Endothelial cell of umbilical vein (primary cell): ENCODE data around the gene SLC7A8. TPM values are rescaled to one million over a fixed set of nuclear protein-coding genes. Genes with fewer than 3 reads are reported as not detected.

ENCODE experiments used
- BruUV-seq: library from RNA; stranded (reverse); fragments of 400-500 nt; replicated peaks from 2 replicates; lab custom pipeline; 2021; lab: Mats Ljungman, UMichigan
- CTCF ChIA-PET: fragments of 300-600, 350-600 bp; sonication (Branson Sonifier 250); formaldehyde crosslinking; loops from one replicate; lab custom pipeline; 2021; ENCODE audit warnings: antibody characterized with exemption, inconsistent platforms; lab: Charles Lee
- POLR2A ChIA-PET: fragments of 300-600, 350-600 bp; sonication (Branson Sonifier 250); formaldehyde crosslinking; loops from one replicate; lab custom pipeline; 2021; ENCODE audit warnings: antibody characterized with exemption, inconsistent platforms; lab: Charles Lee
- DNase-seq: peaks from one replicate; pipeline ENCODE4 v3.0.0-alpha.2; 2011; ENCODE audit warnings: low read depth, low spot score
- FAIRE-seq: peaks from 2 replicates; lab custom pipeline; 2011; peaks lifted over from hg19 to GRCh38; lab: Jason Lieb, UNC
- H2AFZ ChIP-seq: 2 replicates; pipeline ENCODE4 v1.6.0; 2012; ENCODE audit warnings: low read depth, low read length, control low read depth, inconsistent platforms
- H3K27ac ChIP-seq: 2 replicates; pipeline ENCODE4 v1.5.1; 2011; ENCODE audit warnings: low read depth, mild to moderate bottlenecking, control low read depth, low read length, moderate library complexity; ENCODE audit not compliant: insufficient read depth
- H3K27me3 ChIP-seq, 2 experiments: 2 replicates each; pipeline versions ENCODE4 v1.6.0 to v1.6.1; 2011; ENCODE audit warnings: low read length in 2 of 2, mixed read lengths in 1 of 2; ENCODE audit not compliant: control insufficient read depth in 2 of 2, insufficient read depth in 2 of 2
- H3K36me3 ChIP-seq, 2 experiments: 2 replicates in 1 of 2; 3 replicates in 1 of 2; pipeline ENCODE4 v1.5.1; 2011; ENCODE audit warnings: low read length in 2 of 2, mild to moderate bottlenecking in 1 of 2, moderate library complexity in 1 of 2; ENCODE audit not compliant: control insufficient read depth in 2 of 2, insufficient read depth in 2 of 2; ENCODE audit errors: extremely low read depth in 1 of 2
- H3K4me1 ChIP-seq: 3 replicates; pipeline ENCODE4 v1.5.1; 2011; ENCODE audit warnings: mild to moderate bottlenecking, low read length; ENCODE audit not compliant: control insufficient read depth, insufficient read depth; ENCODE audit errors: extremely low read depth
- H3K4me2 ChIP-seq: 2 replicates; pipeline ENCODE4 v1.6.1; 2011; ENCODE audit warnings: low read length, control low read depth, mixed read lengths; ENCODE audit not compliant: insufficient read depth
- H3K4me3 ChIP-seq, 3 experiments: fragments of 200-600 bp in 1 of 3; sonication (generic), shearing (Covaris generic) in 1 of 3; replicated peaks in 1 of 3; 2 replicates each; pipeline ENCODE4 v1.5.1; 2011 to 2016; ENCODE audit warnings: control low read depth in 3 of 3, low read length in 3 of 3, mild to moderate bottlenecking in 2 of 3, inconsistent platforms in 1 of 3, low read depth in 1 of 3, moderate library complexity in 1 of 3; ENCODE audit not compliant: insufficient read depth in 1 of 3
- H3K79me2 ChIP-seq: 2 replicates; pipeline ENCODE4 v1.6.0; 2012; ENCODE audit warnings: low read length, inconsistent platforms; ENCODE audit not compliant: control insufficient read depth, insufficient read depth
- H3K9ac ChIP-seq: replicated peaks from 2 replicates; pipeline ENCODE3; 2011; ENCODE audit warnings: low read length, control low read depth; ENCODE audit not compliant: insufficient read depth; ENCODE audit errors: extremely low read depth
- H3K9me1 ChIP-seq: replicated peaks from 3 replicates; pipeline ENCODE4 v1.6.0; 2011; ENCODE audit warnings: mild to moderate bottlenecking, low read length; ENCODE audit not compliant: control insufficient read depth, insufficient read depth; ENCODE audit errors: extremely low read depth
- H3K9me3 ChIP-seq: replicated peaks from 2 replicates; pipeline ENCODE4 v1.5.1; 2012; ENCODE audit warnings: low read length, inconsistent platforms; ENCODE audit not compliant: control insufficient read depth, insufficient read depth
- H4K20me1 ChIP-seq: replicated peaks from 2 replicates; pipeline ENCODE3; 2011; ENCODE audit warnings: mild to moderate bottlenecking, low read length; ENCODE audit not compliant: control insufficient read depth, insufficient read depth; ENCODE audit errors: extremely low read depth
- EZH2 ChIP-seq: IDR thresholded peaks from 2 replicates; pipeline ENCODE4 v1.6.1; 2012; ENCODE audit warnings: borderline replicate concordance, low read depth, mild to moderate bottlenecking, moderate library complexity, low read length, inconsistent platforms; ENCODE audit not compliant: severe bottlenecking
- FOS ChIP-seq: IDR thresholded peaks from 2 replicates; pipeline ENCODE4 v1.6.1; 2011; ENCODE audit warnings: mild to moderate bottlenecking, low read length, moderate library complexity, borderline replicate concordance; ENCODE audit not compliant: insufficient read depth
- JUN ChIP-seq: IDR thresholded peaks from 2 replicates; pipeline ENCODE4 v1.6.1; 2011; ENCODE audit warnings: borderline replicate concordance, low read depth; ENCODE audit not compliant: insufficient read length, insufficient read depth
- MYC ChIP-seq: IDR thresholded peaks from one replicate; pipeline ENCODE4 v1.6.1; 2011; ENCODE audit warnings: mild to moderate bottlenecking, low read depth, low read length
- POLR2AphosphoS5 ChIP-seq: IDR thresholded peaks from 2 replicates; pipeline ENCODE4 v1.6.1; 2012; ENCODE audit warnings: low read depth, mild to moderate bottlenecking, control low read depth, low read length, moderate library complexity; ENCODE audit not compliant: insufficient read depth
- dilution Hi-C: fragments of 300-500 bp; cut with MboI; formaldehyde crosslinking; loops from one replicate; pipeline ENCODE4 v1.15.0; 2019; ENCODE audit warnings: low sequenced_read_pairs; ENCODE audit not compliant: extremely low pct_ligation_motif_present
- intact Hi-C: fragments of 100-400 bp; cut with micrococcal nuclease; formaldehyde crosslinking; loops from one replicate; pipeline ENCODE4 v1.10.0; 2022
- polyA plus RNA-seq, 4 experiments: library from polyadenylated mRNA; depleted of rRNA in 3 of 4; stranded (reverse) in 3 of 4; unstranded in 1 of 4; fragments of >200 nt; gene quantifications; 2 replicates each; pipeline versions ENCODE4 v1.2.1 to v1.2.3, GENCODE V29; 2011 to 2012; ENCODE audit warnings: missing spikeins in 1 of 4
- total RNA-seq: library from RNA; stranded (reverse); gene quantifications from 2 replicates; pipeline ENCODE4 v1.2.3, GENCODE V29; 2021
- TF ChIP-seq, protein P1 (sequence below): IDR thresholded peaks from 2 replicates; pipeline ENCODE4 v1.6.1; 2011; ENCODE audit not compliant: insufficient read depth, insufficient read length

SLC7A8 gene
- total and polyA plus RNA-seq, 2 donors (not counting 3 experiments of a cell fraction or from before 2014, with no cell fraction given), result 0.76 to 1.1 TPM

DNA sequence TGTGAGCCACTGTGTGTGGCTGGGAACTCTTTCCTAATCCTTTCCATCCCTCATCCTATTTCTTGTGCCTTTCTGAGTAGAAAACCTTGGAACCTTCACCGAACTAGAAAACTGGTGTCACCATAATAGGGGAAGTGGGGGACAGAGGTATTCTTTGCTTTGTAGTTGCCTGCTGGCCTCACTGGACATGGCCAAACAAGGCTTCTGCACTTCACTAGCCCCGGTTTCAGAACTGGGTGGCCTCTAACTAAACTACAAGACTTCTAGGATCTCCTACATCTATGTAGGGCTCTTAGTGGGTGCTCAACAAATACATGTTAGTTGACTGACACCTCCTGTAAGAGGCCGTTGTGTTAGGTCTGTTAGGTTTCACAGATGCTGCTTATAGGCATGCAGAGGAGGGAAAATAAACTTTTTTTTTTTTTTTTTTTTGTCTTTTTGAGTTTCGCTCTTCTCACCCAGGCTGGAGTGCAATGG lies 78.1 kb downstream of the SLC7A8 start:
- ChIA-PET CTCF (interaction anchor here (1.1 to 2.2 kb wide), 4 partner anchors 10 to 119 kb away, joined by 5 to 7 read pairs (median 6); partner anchors contain the start of genes ACIN1 and C14orf119), POLR2A (no interaction called here)
- no peaks in the 10 kb centered on the region for H3K36me3 ChIP-seq
- H3K9me1 ChIP-seq, result no peaks in the 10 kb centered on the region
- intact Hi-C loops, result loop anchor here (5.0 kb wide), 1 partner anchor 113 kb away; no protein-coding TSS in a partner anchor
- H3K4me3 ChIP-seq, result no peak overlapping the region
- FAIRE-seq (no peak), DNase-seq (no peak)
- H3K79me2 ChIP-seq, result no peaks in the 10 kb centered on the region
- no TSS peak for BruUV-seq
- no peaks in the 10 kb centered on the region for H4K20me1 ChIP-seq
- TF ChIP-seq, protein P1, sequence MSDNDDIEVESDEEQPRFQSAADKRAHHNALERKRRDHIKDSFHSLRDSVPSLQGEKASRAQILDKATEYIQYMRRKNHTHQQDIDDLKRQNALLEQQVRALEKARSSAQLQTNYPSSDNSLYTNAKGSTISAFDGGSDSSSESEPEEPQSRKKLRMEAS, result no peak
- TF ChIP-seq FOS, result no peak
- TF ChIP-seq JUN, result no peak
- no peak for TF ChIP-seq POLR2AphosphoS5
- no peak for TF ChIP-seq EZH2
- TF ChIP-seq MYC, result no peak
- H2AFZ ChIP-seq, result no peak overlapping the region
- H3K27me3 ChIP-seq, result peaks cover 3% of the 10 kb centered on the region in 2 experiments
- dilution Hi-C loops, result no loop called here
- H3K9ac ChIP-seq, result no peak overlapping the region
- no peaks in the 10 kb centered on the region for H3K4me1 ChIP-seq
- no peak overlapping the region for H3K4me2 ChIP-seq
- H3K9me3 ChIP-seq, result no peaks in the 10 kb centered on the region
- no peak overlapping the region for H3K27ac ChIP-seq
